HEK293 (cell line): ENCODE measurements around the gene DGKB.

ENCODE experiments used
- CTCF ChIP-seq: fragments of 450-650 bp; formaldehyde crosslinking; IDR thresholded peaks from 2 replicates; pipeline ENCODE4 v1.5.1; 2016; ENCODE audit warnings: missing biosample characterization, missing genetic modification characterization
- KLF9 ChIP-seq: fragments of 450-650 bp; formaldehyde crosslinking; IDR thresholded peaks from 2 replicates; pipeline ENCODE4 v1.5.1; 2016; ENCODE audit warnings: missing biosample characterization, missing genetic modification characterization, low read depth
- SP2 ChIP-seq: fragments of 450-650 bp; formaldehyde crosslinking; IDR thresholded peaks from 2 replicates; pipeline ENCODE4 v1.5.1; 2016; ENCODE audit warnings: missing biosample characterization, missing genetic modification characterization
- WT1 ChIP-seq: fragments of 450-650 bp; formaldehyde crosslinking; IDR thresholded peaks from 2 replicates; pipeline ENCODE4 v1.5.1; 2016; ENCODE audit warnings: missing biosample characterization, missing genetic modification characterization
- YY1 ChIP-seq: fragments of 450-650 bp; formaldehyde crosslinking; IDR thresholded peaks from 2 replicates; pipeline ENCODE4 v1.5.1; 2018; ENCODE audit warnings: missing biosample characterization, missing genetic modification characterization
- YY2 ChIP-seq: fragments of 450-650 bp; formaldehyde crosslinking; IDR thresholded peaks from 2 replicates; pipeline ENCODE4 v1.5.1; 2016; ENCODE audit warnings: missing biosample characterization, missing genetic modification characterization
- ZBTB21 ChIP-seq: fragments of 450-650 bp; formaldehyde crosslinking; IDR thresholded peaks from 2 replicates; pipeline ENCODE4 v1.5.1; 2017; ENCODE audit warnings: missing biosample characterization, missing genetic modification characterization
- ZFP37 ChIP-seq: fragments of 450-650 bp; formaldehyde crosslinking; IDR thresholded peaks from 2 replicates; pipeline ENCODE4 v1.5.1; 2016; ENCODE audit warnings: missing biosample characterization, missing genetic modification characterization
- ZNF140 ChIP-seq: fragments of 450-650 bp; formaldehyde crosslinking; IDR thresholded peaks from 2 replicates; pipeline ENCODE4 v1.5.1; 2016; ENCODE audit warnings: missing biosample characterization, missing genetic modification characterization
- ZNF362 ChIP-seq: fragments of 450-650 bp; formaldehyde crosslinking; IDR thresholded peaks from 2 replicates; pipeline ENCODE4 v1.5.1; 2016; ENCODE audit warnings: missing biosample characterization, missing genetic modification characterization
- ZNF48 ChIP-seq: fragments of 450-650 bp; formaldehyde crosslinking; IDR thresholded peaks from 2 replicates; pipeline ENCODE4 v1.5.1; 2016; ENCODE audit warnings: missing biosample characterization, missing genetic modification characterization
- ZNF777 ChIP-seq: fragments of 450-650 bp; formaldehyde crosslinking; IDR thresholded peaks from 2 replicates; pipeline ENCODE4 v1.5.1; 2017; ENCODE audit warnings: missing biosample characterization, missing genetic modification characterization, borderline replicate concordance

GRCh38 chr7:14403587-14403986 lies 499.0 kb downstream of the DGKB start:
- TF ChIP-seq CTCF (no peak), SP2 (tag by site-specific recombination) (no peak), ZBTB21 (tag by site-specific recombination) (no peak), ZNF48 (tag by site-specific recombination) (no peak), WT1 (tag by site-specific recombination) (no peak), YY2 (no peak), ZNF777 (tag by site-specific recombination) (no peak), YY1 (tag by site-specific recombination) (no peak), KLF9 (no peak), ZNF362 (tag by site-specific recombination) (no peak), ZFP37 (tag by site-specific recombination) (no peak), ZNF140 (tag by site-specific recombination) (no peak)
